ENCODE measurements around the gene CRYBG2.
"Not testable (repeated sequence)": the region's sequence is repeated elsewhere in the genome, so short reads cannot be mapped to it uniquely, and the experiment has no call there.

Gene CRYBG2

GRCh38 chr1:26351590-26352337 lies 2.2 kb downstream of the CRYBG2 start:
- DNase-seq (ENCODE audit: insufficient read length, low spot score) (no peak), FAIRE-seq (no peak)

GRCh38 chr1:26350701-26351589 lies 3.0 kb downstream of the CRYBG2 start:
- DNase-seq (ENCODE audit: insufficient read length, low spot score) (no peak), FAIRE-seq (no peak)

- DNase-seq (ENCODE audit: insufficient read length, low spot score) (no peak), FAIRE-seq (no peak)
Observed at GRCh38 chr1:26350343-26350700, 3.6 kb downstream of the CRYBG2 start.

- DNase-seq (ENCODE audit: insufficient read length, low spot score) (no peak), FAIRE-seq (no peak)
Observed at GRCh38 chr1:26349877-26350244, 4.1 kb downstream of the CRYBG2 start.

GRCh38 chr1:26349188-26349876 lies 4.6 kb downstream of the CRYBG2 start:
- DNase-seq (ENCODE audit: insufficient read length, low spot score) (no peak), FAIRE-seq (no peak)

- no peak for DNase-seq (ENCODE audit: insufficient read length, low spot score)
- FAIRE-seq: no peak
Observed at GRCh38 chr1:26346274-26347033, 7.5 kb downstream of the CRYBG2 start.

- DNase-seq (ENCODE audit: insufficient read length, low spot score): no peak
- no peak for FAIRE-seq
Observed at GRCh38 chr1:26345718-26346117, 8.2 kb downstream of the CRYBG2 start.

GRCh38 chr1:26344147-26344920 lies 9.6 kb downstream of the CRYBG2 start:
- DNase-seq (ENCODE audit: insufficient read length, low spot score): no peak
- FAIRE-seq: no peak

GRCh38 chr1:26340047-26340481 lies 13.9 kb downstream of the CRYBG2 start:
- FAIRE-seq (no peak), DNase-seq (ENCODE audit: insufficient read length, low spot score) (no peak)

GRCh38 chr1:26338670-26339069 lies 15.3 kb downstream of the CRYBG2 start:
- FAIRE-seq (no peak), DNase-seq (ENCODE audit: insufficient read length, low spot score) (no peak)

- no peak for FAIRE-seq
- no peak for DNase-seq (ENCODE audit: insufficient read length, low spot score)
Observed at GRCh38 chr1:26337625-26338024, 16.3 kb downstream of the CRYBG2 start.

- DNase-seq (ENCODE audit: insufficient read length, low spot score): no peak
- FAIRE-seq: no peak
Observed at GRCh38 chr1:26337206-26337535, 16.8 kb downstream of the CRYBG2 start.

- DNase-seq (ENCODE audit: insufficient read length, low spot score): peak; percentile 82
- FAIRE-seq: peak; percentile 71
Observed at GRCh38 chr1:26336477-26337205, 17.3 kb downstream of the CRYBG2 start.

- FAIRE-seq: no peak
- no peak for DNase-seq (ENCODE audit: insufficient read length, low spot score)
Observed at GRCh38 chr1:26335774-26336476, 18.0 kb downstream of the CRYBG2 start.

- DNase-seq (ENCODE audit: insufficient read length, low spot score); FAIRE-seq: not testable (repeated sequence)
Observed at GRCh38 chr1:26333312-26333711, 20.6 kb downstream of the CRYBG2 start.

- FAIRE-seq: no peak
- DNase-seq (ENCODE audit: insufficient read length, low spot score): no peak
Observed at GRCh38 chr1:26330276-26330675, 23.7 kb downstream of the CRYBG2 start.

- not testable (repeated sequence) for DNase-seq (ENCODE audit: insufficient read length, low spot score)
Observed at GRCh38 chr1:26329380-26329779, 24.6 kb downstream of the CRYBG2 start.

GRCh38 chr1:26328597-26328996 lies 25.3 kb downstream of the CRYBG2 start:
- no peak for DNase-seq (ENCODE audit: insufficient read length, low spot score)
- no peak for FAIRE-seq

More at GRCh38 chr1:26329380-26329779, 24.6 kb downstream of the CRYBG2 start:
- FAIRE-seq: not testable (repeated sequence)

GRCh38 chr1:26327956-26328362 lies 26.0 kb downstream of the CRYBG2 start:
- FAIRE-seq: no peak
- DNase-seq (ENCODE audit: insufficient read length, low spot score): no peak
